HG03045 (cell line): Measurements from ENCODE around the gene ADAM12.

Experiments
- ATAC-seq: cut with Tn5 transposase; IDR thresholded peaks from one replicate; pipeline ENCODE4 v1.9.1; 2021; ENCODE audit warnings: mild to moderate bottlenecking, moderate library complexity; ENCODE audit not compliant: unreplicated experiment

Gene ADAM12

DNA sequence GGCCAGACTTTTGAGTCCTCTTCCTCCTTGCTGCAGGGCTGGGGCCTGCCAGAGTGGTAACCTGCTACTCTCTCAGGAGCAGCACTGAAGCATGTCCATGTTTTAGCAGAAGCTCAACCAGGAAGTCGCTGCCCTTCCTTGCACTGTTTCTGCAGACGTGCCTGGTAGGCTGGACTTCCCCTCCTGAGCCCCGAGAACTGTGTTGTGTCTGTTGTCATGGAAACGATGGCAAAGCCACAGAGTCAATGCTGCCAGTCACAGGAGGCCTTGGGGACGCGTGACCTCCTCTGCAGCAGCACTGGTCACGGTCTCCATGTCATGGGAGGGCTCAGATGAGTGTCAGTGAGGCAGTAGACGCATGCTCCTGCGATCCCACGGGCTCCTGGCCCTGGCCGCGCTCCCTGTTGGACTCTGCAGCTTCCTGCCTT, 346.5 kb downstream of the ADAM12 start:
- peak; percentile 99 for ATAC-seq

DNA sequence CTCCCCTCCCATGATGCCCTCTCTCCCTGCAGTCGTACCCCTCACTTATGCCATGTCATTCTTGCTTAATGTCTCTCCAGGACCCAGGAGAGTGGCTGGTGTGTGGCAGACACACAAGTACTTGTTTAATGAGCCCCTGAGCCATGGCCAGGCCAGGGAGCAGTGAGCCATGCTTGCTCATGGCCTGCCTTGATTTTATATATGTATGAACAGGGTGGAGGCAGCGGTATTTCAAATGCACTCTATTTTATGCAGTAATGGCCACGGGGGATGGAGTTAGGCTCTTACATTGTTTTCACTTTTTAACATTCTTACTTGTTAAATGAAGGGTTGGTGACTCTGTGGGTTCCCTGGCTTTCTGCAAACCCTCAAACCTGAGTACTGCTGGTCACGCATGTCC, 347.2 kb downstream of the ADAM12 start:
- ATAC-seq: no peak

DNA sequence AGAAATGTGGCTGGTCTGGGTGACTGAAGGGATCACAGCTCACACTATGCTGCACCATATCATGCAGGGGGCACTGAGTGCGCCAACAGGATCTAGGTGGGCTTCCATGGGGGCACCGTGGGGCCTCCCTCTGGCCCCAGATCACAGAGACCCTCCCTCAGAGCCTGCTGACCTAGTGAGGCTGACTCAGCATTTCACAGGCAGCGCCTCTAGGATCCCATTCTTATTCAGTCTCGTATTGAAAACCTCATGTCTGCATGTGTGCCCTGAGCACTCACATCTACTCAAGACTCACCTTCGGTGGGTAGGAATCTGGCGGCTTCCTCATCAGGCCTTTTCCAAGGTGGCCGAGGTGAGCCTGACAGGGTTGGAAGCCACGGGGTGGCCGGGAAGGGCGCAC, 350.3 kb downstream of the ADAM12 start:
- ATAC-seq: no peak

DNA sequence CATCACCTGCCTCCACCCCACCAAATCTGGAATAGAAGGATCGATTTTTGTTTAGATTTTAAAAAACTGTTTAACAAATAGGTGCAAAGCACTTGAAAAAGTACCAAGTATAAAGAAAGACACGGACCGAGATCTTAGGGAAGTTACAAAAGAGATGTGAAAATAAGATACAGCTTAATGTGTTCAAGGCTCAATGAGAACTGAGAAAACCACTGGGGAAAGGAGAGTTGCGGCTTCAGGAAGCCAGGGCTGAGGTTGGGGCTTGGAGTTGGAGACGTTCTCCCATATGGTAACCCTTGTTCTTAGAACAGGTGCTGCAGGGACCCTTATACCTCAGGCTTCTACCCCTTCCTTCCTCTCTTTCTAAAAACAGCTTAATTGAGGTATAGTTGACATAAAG, 351.8 kb downstream of the ADAM12 start:
- no peak for ATAC-seq

DNA sequence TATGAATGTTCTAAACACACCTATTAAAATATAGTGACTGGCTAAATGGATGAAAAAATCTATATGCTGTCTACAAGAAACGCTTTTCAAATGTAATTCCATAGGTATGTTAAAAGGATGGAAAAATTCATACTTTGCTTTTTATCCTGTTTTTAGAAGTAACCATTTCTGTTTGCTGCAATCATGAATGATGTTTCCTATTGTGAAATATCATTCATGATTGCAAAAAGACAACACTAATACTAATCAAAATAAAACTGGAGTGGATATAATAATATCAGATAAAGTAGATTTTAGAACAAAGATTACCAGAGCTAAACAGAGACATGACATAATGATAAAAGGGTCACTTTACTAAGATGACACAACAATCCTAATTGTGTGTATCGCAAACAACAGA, 353.7 kb downstream of the ADAM12 start:
- no peak for ATAC-seq

DNA sequence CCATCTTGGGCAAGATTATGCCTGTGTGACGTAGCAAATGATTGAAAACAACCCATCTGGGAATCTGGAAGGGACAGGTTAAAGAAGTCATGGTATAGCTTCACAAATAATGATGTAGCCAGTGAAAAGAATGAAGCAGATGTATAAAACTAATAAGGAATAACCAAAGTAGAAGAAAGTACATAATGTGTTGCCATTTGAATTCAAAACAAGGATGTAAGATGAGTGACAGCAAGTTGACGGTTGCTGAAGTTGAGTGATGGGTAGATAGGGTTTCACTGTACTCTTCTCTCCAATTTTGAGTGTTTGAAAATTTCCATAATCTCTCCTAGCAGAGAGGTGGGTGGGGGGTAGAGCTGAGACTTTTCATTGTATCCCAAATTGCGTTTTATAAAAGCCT, 358.3 kb downstream of the ADAM12 start:
- ATAC-seq: no peak

DNA sequence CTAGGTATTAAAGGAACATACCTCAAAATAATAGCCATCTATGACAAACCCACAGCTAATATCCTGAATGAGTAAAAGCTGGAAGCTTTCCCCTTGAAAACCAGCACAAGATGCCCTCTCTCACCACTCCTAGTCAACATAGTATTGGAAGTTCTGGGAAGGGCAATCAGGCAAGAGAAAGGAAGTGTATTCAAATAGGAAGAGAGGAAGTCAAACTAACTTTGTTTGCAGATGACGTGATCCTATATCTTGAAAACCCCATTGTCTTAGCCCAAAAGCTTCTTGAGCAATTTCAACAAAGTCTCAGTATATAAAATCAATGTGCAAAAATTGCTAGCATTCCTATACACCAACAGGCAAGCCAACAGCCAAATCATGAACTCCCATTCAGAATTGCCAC, 360.6 kb downstream of the ADAM12 start:
- ATAC-seq: no peak

DNA sequence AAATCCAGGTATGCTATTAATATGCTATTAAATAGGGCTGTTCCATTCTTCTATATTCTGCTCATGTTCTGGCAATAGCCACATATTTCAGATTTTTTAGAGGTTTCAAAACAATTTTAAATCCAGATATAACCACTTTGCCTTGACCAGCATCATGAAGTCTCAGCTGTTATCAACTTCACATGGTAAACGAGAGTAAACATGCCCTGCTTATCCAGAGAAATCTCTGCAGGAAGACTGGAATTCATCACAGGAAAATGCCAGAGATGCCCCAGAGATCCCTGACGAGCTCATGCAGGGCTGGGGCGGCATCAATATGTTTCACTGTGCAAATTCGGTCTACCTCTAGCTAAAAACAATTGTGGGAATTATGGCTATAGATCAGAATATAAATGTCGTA, 365.4 kb downstream of the ADAM12 start:
- no peak for ATAC-seq

DNA sequence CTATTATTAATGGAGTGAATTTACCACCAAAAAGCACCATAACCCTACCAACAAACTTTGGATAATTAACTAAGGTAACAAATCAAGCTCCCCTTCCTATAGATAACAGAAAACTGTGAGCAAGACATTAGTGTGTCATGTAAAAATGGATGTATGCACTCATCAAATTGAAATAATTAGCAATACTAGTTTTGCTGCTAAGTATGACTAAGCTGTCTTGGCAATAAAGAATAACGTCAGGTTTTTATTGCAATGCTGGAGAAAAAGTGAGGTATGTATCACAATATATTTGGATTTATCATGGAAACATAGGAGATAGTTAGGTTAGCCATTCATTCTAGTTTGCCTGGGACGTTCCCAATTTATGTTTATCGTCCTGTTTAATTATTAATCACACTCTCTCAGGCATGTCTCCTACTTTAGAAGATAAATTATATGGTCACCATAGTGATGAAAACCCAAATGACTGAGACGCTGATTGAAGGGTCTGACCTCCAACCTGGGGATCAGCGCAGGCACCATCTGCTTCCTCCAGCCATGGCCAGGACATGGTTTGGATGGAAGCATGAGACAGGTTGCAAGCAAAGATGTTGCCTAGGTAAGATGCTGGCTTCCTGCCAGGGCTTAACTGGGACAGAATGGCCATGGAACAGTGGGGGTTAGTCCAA, 366.3 kb downstream of the ADAM12 start:
- no peak for ATAC-seq

DNA sequence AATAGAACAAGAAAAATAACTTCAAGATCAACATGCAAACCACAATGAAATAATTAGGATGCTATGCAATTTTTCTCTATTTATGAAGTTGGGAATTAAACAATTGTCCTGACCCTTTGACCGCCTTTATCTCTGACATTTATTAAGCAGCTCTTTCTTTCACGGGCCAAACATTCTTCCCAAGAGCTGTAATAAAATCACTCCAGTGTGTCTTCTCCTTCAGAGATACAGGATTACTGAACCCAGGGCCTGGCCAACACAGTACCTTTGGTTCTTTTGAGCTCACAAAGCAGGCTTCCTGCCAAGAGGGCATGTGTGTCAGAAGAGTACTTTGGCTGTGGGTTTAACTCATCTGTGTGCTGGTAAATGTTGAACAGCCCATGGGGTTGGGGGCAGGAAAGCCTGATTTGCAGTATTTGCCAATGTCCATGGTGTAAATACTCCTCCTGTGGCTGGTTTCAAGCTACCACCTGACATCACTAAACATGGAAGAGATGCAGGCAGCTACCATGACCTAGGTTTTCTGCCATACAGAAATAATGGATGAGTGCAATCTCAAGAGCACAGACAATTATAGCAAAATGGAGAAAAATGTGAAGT, 370.2 kb downstream of the ADAM12 start:
- no peak for ATAC-seq

DNA sequence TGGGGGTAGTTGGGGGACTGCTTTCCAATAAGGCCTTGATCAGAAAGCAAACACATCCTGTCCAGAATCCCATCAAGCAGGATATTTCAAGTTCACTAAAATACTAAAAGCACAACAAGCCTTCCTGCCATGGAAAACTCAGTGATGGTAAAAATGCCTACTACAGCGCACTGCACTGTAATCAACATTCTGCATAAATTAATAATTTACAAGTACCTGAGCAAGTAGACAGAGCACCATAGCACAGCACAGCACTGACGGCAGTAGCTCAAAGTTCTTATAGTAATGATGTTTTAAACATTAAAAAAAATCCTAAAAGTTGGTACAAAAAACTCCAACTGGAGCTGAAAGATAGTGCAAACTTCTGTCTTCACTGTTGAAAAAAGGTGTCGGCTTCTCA, 371.4 kb downstream of the ADAM12 start:
- no peak for ATAC-seq

DNA sequence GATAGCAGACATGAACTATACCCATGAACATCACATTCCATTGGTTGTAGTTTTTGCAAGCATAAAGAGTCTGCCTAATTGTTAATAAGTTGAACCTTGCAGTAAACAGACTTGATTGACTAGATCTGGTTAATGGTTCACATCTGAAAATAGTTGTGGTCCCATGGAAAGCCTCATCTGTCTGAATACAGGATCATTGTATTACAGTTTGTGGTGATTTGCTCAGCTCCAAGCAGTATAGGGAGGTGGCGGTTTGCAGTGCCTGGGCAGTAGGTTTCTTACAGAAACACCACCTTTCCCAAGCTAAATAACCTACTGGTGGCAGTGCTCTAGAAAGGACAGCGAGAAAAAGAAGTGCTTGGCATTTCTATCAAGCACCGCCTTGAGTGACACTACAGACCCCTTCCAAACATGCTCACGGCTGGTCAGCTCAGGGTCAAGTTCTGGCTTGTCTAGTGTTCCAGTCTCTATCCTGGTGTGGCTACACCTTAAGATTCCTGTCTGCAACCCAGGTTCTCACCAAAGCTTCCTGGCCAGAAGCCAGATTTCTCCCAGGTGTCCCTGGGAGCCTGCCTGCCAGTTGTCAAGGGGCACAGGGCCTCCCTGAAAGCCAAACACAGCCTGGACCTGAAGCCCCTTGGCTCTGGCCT, 372.0 kb downstream of the ADAM12 start:
- ATAC-seq: no peak

DNA sequence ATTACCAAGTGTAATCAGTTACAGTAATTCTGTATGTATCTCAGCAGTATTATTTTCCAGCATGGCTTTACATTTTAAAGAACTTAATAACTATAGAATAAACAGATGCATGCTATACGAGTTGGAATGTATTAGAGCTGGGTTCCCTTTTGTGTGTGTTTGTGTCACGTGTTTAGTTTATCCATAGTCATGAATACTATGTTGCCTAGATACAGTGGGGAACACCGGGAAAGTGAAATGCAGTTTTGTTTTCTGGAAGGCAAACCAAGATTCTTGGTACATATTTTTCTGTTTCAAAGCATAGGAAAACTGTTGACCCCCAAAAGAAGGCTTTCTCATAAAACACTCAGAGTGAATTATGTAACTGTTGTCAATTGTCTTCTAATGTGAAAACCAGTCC, 372.9 kb downstream of the ADAM12 start:
- no peak for ATAC-seq

DNA sequence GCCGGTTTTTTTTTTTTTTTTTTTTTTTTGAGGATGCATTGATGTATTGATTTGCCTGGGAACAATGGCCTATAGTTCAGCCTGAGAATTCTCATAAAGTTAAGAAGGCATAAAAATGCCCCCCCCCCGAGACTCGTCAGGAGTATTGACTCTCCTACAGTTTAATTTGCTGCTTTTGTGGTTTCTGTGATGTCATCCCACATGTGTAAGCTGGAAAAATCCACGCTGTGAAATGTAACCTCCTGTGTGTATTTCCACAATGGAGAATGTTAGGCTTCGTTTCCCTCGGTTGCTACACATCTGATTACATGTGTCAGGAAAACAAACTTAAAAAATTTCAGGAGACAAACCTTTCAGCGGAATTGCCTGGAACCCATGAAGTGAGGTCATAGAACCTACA, 374.0 kb downstream of the ADAM12 start:
- no peak for ATAC-seq

DNA sequence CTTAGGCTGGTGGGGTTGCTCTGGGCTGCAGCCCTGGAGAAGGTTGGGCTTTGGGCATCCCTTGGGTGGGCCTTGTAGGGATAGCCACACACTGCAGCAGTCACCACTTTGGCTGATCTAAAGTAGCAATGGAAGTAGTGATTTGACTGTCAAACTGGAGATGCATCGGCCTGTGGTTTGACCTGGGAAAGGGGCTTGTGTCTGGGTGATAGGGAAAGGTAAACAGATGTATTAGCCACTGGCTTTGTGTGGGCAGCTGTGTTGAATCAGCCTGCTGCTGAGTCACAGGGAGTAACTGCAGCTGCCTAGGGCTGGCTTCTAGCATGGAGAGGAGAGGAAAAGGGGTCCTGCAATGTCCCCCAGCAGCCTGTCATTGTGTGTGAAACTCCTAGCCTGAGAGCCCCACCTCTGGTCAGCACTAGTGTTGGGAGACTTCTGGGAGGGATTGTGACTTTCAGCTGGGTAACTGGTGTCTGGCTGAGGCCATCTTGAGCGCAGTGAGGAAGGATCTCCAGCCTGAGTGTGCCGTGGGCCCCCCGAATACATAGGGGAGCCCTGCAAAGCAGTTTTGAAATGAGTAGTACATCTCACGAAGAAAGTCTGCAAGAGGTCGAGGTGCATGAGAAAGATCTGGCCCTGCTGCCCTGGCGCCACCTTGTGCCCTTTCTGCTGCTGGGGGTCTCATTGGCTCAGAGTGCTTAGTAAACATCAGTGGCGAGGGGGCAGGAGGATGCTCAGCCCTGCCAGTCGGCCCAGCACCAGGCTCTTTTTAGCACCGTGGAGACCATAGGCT, 374.6 kb downstream of the ADAM12 start:
- ATAC-seq: no peak

DNA sequence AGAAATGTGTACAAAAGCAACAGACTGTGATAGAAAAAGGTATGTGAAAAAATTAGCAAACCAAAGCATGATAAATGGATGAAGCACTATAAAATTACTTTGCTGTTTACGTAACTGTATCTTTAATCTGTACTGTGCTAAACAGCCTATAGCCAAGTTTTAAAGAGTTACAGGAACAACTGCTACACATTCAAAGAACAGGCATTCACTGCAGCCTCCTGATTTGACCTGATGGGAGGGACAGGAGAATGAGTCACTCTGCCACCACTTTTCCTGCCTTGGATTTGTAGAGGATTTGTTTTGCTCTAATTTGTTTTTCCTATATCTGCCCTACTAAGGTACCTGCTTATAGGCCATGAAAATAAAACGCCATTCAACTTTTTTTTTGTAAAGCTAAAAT, 375.8 kb downstream of the ADAM12 start:
- ATAC-seq: no peak

DNA sequence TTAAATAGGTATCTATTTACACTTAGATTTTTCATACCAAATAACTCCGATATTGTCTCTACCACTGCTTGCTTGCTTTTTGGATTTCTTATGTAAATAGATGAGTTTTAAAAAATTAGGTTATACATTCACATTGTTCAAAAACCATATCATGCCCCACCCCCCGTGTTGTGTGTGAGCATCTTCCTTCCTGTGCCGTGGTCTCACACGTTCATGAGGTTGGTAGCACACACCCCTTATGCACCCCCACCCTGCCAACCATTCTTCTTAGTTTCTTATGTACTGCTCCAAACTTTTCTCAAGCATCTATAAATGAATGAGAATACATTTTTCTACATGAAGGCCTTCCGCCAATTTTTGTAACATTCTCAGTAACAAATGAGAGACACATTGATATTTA, 376.3 kb downstream of the ADAM12 start:
- ATAC-seq: no peak

DNA sequence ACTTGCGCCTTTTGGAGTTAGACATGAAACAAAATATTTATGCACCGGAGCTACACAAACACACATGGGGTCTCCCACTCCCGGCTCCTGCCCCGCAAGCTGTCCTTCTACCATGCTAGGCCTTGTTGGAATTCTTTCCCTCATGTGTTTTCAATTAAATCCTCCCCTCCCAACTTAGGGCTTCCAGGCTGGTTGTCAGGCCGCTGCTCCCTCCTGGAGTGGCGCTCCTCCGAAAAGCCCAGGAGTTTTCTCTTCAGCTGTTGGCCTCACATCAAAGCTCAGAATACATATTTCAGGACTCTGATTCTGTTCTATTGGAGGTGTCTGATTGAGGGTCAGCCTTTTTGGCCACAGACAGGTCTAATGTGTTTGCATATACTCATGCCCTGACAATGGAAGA, 378.6 kb downstream of the ADAM12 start:
- no peak for ATAC-seq

DNA sequence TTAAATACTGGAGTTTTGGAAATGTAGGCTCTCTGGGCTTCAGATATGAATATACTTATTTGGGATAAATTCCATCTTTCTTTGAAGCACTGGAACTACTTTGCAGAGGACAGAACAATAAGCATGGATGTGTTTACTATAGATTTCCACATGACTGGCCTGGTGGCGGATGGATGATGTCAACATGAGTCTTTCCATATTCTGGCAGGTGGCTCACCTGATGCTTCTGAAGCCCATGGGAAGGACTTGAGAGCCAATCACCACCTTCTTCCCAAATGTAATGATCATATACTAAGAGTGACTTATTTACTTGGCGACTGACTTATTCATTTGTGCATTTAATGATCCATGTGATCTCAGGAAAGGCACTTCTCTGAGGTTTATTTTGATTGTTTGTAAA, 381.4 kb downstream of the ADAM12 start:
- ATAC-seq: no peak

DNA sequence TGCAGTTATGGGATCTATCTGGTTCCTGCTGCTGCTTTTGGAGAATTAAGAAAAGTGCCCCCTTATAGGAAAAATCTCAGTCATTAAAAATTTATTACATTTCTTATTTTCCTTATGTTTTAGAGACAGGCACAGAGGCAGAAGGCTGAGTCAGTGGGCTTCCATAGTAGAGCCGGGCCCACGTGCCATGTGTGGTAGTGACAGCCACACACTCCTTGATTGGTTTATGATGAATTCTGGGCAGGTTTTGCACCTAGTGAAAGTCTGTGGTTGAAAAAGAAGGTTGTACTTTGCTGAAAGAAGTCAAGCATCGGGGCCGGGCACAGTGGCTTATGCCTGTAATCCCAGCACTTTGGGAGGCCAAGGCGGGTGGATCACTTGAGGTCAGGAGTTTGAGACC, 382.0 kb downstream of the ADAM12 start:
- no peak for ATAC-seq

DNA sequence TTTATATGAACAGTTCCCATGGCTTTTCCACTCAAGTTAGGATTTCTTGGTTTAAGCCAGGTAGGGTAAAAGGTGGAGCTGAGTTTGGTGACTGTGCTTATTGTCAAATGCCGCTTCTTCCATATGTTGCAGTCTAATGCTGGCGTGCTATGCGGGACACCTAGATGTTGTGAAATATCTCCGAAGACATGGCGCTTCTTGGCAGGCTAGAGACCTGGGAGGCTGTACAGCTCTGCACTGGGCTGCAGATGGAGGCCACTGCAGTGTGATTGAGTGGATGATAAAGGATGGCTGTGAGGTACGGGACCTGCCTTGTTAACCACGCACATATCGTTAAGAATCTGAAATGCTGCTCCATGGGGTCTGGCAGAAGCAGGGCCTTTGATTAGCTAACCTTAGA, 383.5 kb downstream of the ADAM12 start:
- ATAC-seq: no peak

DNA sequence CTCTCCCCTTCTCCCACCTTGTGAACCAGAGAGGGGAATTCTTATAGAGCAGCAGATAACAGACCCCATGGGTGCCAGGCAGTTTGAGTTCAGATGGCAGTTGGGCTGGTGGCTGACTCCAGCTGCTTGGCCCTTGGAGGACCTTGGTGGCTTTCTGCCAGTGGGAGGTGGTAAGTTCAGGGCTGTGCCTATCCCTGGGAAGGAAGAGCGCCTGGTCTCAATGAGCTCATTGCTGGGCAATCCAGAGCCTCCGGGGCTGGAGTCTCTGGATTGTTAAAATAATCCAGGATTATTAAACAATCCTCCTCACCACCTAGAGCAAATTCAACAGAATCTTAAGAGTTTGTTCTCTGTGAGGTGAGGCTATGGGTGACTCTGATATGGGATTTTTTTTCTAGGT, 386.7 kb downstream of the ADAM12 start:
- no peak for ATAC-seq
